Measurements from ENCODE around the gene TMEM232.

DNA sequence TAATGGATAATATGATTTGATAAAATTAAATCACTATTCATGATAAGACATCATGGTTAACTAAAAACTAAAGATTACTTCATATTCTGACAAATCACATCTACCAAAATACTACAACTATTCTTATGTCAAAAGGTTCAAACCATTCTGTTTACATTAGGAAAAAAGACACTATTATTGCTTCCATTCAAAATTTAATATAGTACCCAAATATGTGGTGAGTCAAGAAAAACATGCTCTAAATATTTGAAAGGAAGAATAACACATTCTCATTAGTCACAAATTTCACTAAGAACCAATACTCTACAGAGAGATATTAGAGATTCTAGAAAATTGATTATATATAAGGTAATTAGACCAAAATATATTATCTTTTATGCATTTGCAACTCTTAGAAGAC, 234.0 kb downstream of the TMEM232 start:
- TF ChIP-seq TCF7L2 (IDR thresholded peaks at IDR 0.05; ENCODE audit: low read depth, low read length) = no peak
- TF ChIP-seq, protein P1, sequence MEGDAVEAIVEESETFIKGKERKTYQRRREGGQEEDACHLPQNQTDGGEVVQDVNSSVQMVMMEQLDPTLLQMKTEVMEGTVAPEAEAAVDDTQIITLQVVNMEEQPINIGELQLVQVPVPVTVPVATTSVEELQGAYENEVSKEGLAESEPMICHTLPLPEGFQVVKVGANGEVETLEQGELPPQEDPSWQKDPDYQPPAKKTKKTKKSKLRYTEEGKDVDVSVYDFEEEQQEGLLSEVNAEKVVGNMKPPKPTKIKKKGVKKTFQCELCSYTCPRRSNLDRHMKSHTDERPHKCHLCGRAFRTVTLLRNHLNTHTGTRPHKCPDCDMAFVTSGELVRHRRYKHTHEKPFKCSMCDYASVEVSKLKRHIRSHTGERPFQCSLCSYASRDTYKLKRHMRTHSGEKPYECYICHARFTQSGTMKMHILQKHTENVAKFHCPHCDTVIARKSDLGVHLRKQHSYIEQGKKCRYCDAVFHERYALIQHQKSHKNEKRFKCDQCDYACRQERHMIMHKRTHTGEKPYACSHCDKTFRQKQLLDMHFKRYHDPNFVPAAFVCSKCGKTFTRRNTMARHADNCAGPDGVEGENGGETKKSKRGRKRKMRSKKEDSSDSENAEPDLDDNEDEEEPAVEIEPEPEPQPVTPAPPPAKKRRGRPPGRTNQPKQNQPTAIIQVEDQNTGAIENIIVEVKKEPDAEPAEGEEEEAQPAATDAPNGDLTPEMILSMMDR (IDR thresholded peaks at IDR 0.05) = no peak
- TF ChIP-seq, protein P2, sequence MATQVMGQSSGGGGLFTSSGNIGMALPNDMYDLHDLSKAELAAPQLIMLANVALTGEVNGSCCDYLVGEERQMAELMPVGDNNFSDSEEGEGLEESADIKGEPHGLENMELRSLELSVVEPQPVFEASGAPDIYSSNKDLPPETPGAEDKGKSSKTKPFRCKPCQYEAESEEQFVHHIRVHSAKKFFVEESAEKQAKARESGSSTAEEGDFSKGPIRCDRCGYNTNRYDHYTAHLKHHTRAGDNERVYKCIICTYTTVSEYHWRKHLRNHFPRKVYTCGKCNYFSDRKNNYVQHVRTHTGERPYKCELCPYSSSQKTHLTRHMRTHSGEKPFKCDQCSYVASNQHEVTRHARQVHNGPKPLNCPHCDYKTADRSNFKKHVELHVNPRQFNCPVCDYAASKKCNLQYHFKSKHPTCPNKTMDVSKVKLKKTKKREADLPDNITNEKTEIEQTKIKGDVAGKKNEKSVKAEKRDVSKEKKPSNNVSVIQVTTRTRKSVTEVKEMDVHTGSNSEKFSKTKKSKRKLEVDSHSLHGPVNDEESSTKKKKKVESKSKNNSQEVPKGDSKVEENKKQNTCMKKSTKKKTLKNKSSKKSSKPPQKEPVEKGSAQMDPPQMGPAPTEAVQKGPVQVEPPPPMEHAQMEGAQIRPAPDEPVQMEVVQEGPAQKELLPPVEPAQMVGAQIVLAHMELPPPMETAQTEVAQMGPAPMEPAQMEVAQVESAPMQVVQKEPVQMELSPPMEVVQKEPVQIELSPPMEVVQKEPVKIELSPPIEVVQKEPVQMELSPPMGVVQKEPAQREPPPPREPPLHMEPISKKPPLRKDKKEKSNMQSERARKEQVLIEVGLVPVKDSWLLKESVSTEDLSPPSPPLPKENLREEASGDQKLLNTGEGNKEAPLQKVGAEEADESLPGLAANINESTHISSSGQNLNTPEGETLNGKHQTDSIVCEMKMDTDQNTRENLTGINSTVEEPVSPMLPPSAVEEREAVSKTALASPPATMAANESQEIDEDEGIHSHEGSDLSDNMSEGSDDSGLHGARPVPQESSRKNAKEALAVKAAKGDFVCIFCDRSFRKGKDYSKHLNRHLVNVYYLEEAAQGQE (IDR thresholded peaks at IDR 0.05; ENCODE audit: insufficient read depth in 1 of 2, low read depth in 2 of 2, low read length in 1 of 2) = no peak
- TF ChIP-seq POLR2AphosphoS5 (IDR thresholded peaks at IDR 0.05; ENCODE audit: low read depth, low read length) = no peak
- no peak for TF ChIP-seq SIN3A (IDR thresholded peaks at IDR 0.05; ENCODE audit: borderline replicate concordance, insufficient read depth, low read depth, low read length)

Measured in Panc1 (cell line).